Nucleus accumbens (tissue), 56 donors: Measurements from ENCODE around the gene DDX10.

ENCODE experiments used
- DNase-seq, 56 donors: peaks; one replicate each; lab custom pipeline; 2025; lab: John Stamatoyannopoulos, UW

The DDX10 gene

DNA sequence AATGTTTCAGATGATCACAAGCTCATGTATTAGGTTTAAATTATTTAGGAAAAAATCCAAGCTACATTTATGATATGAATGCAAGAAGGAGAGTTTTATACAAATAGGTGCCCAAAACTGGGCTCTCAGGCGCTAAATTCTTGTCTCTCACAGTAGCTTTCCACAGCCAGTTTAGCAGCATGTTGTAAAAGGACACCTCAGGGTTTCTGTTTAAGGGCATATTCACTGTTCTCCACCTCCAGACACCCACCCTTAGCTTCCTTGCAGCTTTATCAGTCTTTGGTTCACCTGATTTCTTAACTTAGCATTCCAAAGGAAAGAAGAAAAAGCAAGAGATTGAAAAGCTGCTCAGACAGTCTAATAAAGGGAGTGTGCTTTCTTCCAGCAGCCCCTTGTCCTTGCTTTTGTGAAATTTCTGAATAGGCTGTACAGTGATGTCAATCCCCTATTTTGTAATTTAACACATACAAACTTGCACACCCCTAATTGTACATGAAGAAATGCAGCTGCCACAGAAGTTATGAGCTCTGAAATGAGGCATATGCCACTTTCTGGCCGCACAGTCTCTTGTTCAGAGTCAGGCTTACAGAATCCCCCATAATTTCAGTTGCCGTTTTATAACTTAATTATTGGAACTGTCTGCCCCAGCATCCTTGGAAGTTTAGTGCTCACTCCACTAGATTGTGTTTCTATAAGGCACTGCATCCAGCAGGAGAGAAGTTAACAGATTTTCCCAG lies 262.1 kb downstream of the DDX10 start:
- DNase-seq = peak in 2 of 56 donors; percentile 6 to 7

- DNase-seq = no peak
Observed at GRCh38 chr11:108927791-108928545, 263.1 kb downstream of the DDX10 start.

DNA sequence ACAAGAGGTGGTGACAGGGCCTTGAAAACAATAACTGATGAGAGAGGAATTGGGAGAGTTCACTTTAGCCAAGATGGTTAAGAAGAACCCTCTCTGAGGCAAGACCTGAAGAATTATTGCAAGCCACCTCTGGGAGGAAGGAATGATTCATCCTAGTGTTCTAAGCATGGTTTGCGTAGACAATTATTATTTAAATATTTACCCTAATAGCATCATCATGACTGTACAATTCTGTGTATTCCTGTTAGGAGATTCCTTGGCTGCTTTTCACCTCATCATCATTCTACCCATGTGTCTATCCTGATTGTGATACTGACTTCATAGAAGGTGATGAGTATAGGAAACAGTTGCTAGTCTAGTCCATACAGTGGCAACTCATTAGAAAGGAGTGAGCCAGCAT lies 264.4 kb downstream of the DDX10 start:
- DNase-seq = no peak

DNA sequence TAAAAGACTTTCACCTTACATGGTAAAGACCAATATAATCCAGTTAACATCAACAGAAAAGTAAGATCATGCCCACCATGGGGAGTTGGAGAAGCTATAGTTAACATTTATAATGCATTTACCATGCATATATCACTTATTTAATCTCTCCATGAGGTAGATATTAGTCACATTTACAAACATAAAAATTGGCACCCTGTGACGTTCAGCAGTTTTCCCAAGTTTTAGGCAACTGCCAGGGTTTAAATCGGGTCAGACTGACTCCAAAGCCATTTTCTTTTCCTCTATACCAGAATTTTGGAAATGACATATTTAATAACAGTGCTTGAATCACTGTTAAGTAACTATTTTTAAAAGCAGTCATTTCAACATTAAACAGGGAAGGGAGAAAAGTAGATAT lies 266.3 kb downstream of the DDX10 start:
- DNase-seq = no peak

- DNase-seq = no peak
Observed at GRCh38 chr11:108933630-108934029, 268.8 kb downstream of the DDX10 start.

- no peak for DNase-seq
Observed at GRCh38 chr11:108934289-108934688, 269.4 kb downstream of the DDX10 start.

GRCh38 chr11:108934696-108935095 lies 269.8 kb downstream of the DDX10 start:
- peak in 2 of 56 donors; percentile 3 to 34 for DNase-seq

- DNase-seq = no peak
Observed at GRCh38 chr11:108937746-108938145, 272.9 kb downstream of the DDX10 start.

DNA sequence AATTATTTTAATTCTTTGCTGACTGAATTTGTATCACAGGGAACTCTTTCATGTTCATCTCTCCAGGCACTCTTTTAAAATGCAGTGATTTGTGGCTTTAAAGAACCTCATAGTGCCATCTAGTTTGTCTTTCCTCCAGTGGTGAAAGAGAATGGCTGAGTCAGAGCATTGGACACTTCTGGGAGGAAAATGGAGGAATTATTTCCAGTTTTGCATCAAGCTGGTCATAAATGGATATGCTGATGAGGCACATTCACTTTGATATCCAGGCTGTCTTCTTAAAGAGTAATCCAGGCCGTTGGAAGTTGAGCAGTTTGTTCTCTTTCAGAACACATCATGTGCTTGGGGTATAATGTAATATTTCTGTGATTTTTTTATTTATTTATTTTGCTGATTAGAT lies 273.7 kb downstream of the DDX10 start:
- DNase-seq = no peak

DNA sequence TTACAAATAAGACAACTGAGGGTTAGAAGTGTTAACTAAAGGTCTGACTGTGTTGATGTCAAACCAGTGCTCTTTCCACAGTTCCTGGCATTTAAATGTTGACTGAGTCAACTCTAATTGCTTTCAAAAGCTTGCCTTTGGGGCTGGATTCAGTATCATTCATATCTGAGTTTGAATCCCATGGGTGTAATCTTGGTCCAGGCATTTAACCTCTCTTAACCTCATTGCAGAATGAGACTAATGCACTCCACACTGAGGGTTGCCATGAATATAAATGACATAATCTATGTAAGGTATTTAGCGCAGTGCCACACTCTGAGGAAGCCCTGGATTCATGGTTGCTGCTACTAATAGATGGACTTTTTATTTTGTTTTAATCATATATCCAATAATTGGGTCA lies 274.3 kb downstream of the DDX10 start:
- DNase-seq = no peak

GRCh38 chr11:108943853-108944252 lies 279.0 kb downstream of the DDX10 start:
- peak in 2 of 56 donors; percentile 9 to 27 for DNase-seq

- no peak for DNase-seq
Observed at GRCh38 chr11:108944471-108945178, 279.8 kb downstream of the DDX10 start.

- DNase-seq = no peak
Observed at GRCh38 chr11:108945341-108945740, 280.5 kb downstream of the DDX10 start.

GRCh38 chr11:108947654-108948570 lies 283.0 kb downstream of the DDX10 start:
- DNase-seq = no peak

DNA sequence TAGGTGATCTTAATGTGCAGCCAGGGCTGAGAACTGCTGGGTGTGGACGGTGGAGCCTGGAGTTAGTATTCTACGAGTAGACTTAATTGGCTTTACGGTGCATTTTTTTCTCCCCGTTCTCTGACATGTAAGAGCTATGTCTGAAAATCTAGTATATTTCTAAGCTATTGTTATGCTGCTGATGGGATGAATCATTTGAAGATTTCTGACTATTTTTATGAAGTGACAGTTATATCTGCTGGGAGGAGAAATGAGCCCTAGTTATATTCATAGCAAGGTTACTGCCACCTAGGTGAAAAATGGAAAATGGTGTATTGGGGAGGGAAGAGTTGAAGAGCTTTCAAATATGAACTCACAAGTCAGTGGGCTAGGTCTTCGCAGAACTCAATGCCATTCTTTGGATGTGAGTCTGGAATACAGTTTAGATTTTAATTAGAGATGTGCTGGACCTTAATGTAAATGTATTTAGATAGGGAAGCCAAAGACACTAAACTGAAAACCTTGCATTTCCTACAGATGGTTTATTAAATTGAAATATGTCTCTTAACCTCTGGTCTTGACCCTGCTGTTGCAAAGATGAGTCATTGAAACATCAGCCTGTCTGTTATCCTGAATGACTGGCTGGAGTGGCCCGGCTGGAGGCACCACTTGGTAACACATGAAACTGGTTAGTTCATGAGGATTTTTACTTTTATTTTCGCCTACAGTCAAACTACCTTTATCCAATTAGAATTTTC lies 293.7 kb downstream of the DDX10 start:
- DNase-seq = peak in 4 of 56 donors; percentile 2 to 26 (median 14)

DNA sequence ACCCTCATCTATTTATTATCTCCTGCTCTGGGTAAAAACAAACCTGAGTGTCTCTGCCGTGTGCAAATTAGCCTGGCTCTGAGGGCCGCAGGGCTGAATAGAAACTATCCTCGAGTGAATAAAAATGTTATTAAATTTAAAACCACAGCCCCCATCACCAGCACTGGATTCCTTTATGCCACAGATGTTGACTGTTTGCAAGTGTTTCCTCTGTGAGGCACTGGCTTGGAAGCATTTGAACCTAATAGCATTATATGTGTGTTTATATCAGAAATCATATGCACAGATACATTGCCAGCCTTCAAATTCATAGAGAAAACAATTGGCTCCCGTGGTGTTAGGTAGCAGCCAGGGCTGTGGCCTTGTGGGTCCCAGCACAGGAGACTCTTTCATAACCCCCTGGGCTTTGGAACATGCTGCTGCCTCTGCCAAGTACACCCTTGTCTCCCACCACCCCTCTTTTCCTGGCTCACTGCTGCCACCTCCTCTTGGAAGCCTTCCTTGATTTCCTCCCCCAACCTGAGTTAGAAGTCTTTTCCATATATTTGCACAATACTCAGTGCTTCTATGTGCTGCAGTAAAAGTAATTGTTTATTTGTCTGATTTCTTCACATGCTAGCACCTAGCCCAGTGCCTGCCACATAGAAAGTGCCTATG lies 294.4 kb downstream of the DDX10 start:
- no peak for DNase-seq

GRCh38 chr11:108959874-108960273 lies 295.0 kb downstream of the DDX10 start:
- DNase-seq = no peak

GRCh38 chr11:108960501-108960900 lies 295.6 kb downstream of the DDX10 start:
- peak in 33 of 56 donors; percentile 2 to 82 (median 43) for DNase-seq

DNA sequence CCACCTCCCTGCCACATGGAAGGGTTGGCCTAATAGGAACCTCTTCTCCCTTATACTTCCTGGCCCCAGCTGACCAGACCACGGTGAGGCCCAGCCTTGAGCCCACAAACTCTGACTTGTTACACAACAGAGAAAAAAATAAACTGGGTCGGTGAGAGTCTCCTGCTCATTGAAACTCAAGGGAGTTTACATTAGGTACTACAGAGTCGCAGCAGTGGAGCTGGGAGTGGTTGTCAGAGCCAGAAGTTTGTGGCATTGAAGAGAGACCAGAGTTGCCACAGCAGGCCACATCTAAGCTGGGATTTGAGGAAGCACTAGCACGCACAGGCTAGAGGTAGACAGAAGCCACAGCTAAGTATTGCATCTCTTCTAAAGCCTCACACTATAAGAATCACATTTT lies 296.2 kb downstream of the DDX10 start:
- no peak for DNase-seq
